ENCODE data around the gene APOO.

APOO gene

DNA sequence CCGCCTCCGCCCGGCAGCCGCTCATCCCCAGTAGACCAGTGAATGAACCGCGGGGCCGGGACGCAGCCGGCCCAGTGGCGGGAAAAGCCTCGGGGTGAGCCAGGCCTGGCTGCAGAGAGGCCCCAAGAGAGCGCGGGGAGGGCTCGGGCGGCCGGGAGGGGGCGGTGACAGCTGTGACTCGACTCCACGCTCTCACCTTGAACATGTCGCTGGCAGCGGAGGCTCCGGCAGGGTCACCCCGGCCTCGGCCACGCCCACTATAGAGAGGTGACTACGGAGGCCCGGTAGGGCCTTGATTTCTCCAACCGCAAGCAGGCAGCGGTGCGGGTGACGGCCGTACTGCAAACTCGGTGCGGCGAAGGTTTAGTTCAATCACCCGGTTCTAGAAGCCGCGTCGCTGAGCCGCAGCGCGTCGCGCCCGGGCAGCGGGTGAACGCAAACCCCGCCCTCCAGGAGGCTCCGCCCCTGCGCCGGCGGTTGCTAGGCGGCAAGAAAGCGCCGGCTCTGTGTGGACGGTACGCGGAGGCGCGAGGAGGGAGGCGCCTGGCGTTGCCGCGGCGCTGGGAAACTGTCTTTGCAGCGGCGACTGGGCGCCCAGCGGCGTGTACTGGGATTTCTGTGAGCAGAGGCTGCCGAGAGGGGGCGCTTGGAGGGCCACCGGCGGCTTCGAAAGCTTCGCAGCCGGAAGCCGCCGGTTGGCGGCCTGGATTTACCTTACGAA, at the start of gene APOO, which contains the start of gene CXorf58:
Gene APOO (minus strand): TSS at position 441 of the 721 bp plus-strand sequence. CDS start 236 bp downstream, at position 205.
Gene CXorf58 (plus strand): TSS at position 509 of the 721 bp plus-strand sequence. CDS start 2,297 bp downstream, outside the sequence.
- peak; percentile 96 for DNase-seq

DNA sequence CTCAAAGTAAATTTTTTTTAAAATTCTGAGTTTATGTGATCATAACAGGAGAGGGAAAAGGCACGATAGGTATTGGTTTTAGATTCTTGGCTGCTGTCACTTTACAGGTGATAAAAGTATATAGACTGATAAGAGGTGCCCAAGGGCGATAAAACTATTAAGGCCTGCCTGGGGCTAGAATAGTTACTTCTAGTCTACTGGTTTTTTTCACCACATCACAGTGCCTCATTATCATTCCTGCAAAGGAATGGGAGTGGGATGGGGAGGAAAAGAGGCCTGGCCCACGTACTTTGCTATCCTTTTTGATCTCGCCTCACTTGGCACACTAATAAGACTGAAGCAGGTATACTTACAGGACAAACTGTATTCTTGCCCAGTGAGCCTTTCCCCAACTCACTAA, 46.7 kb upstream of the APOO start:
- no peak for DNase-seq

DNA sequence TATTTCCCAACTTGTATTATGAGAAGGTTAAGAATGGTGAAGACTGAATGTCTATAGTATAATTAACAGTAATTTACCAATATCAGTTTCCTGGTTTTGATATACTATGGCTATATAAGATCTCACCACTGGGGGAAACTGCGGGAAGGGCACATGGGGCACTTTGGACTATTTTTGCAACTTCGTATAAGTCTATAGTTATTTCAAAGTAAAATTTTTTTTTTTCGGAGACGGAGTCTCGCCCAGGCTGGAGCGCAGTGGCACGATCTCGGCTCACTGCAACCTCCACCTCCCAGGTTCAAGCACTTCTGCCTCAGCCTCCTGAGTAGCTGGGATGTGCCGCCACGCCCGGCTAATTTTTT, 46.2 kb upstream of the APOO start:
- peak; percentile 55 for DNase-seq

GRCh38 chrX:23952984-23953907, 45.5 kb upstream of the APOO start:
- DNase-seq, result peak; percentile 87

- peak; percentile 46 for DNase-seq
These were observed 44.7 kb upstream of the APOO start for GRCh38 chrX:23952391-23952790.

GRCh38 chrX:23945206-23945605, 37.5 kb upstream of the APOO start:
- no peak for DNase-seq

- DNase-seq, result no peak
These were observed 36.5 kb upstream of the APOO start for GRCh38 chrX:23944234-23944633.

GRCh38 chrX:23939203-23939602, 31.5 kb upstream of the APOO start:
- no peak for DNase-seq

- no peak for DNase-seq
These were observed 31.0 kb upstream of the APOO start for GRCh38 chrX:23938690-23939089.

GRCh38 chrX:23937100-23937499, 29.4 kb upstream of the APOO start:
- DNase-seq, result no peak

GRCh38 chrX:23936180-23936579, 28.4 kb upstream of the APOO start:
- DNase-seq, result no peak

DNA sequence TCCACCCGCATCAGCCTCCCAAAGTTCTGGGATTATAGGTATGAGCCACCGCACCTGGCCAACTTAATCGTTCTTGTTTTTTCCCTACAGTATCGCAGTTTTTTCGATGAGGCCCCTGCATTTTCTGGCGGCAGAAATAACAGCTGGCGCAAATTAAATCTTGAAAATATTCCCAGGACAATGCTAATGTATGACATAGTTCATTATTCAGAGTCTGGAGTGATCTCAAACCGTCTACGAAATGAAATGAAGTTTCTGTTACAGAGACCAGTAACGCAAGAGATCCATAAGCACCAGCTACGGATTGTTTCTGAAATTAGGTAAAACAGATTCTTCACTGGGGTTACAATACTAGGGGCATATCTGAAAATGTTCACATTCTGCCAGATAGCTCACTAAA, 27.4 kb upstream of the APOO start:
- DNase-seq, result no peak

DNA sequence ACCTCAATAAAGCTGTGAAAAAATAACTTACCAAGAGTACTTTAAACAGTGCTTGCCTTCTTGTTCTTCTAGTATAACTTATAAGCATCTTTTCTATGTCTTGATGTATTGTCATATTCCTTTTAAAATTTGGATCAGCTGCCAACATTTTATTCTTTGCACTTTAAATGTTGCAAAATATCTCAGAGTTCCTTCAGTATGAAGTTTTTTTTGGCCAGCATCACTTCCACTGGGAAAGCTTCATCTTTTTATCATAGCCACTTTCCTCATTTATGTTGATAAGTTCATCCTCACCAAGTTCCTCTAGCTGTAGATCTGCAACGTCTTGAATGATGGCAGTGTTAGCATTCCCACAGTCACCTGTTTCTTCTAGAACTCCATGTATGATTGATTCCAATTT, 24.3 kb upstream of the APOO start:
- DNase-seq, result no peak

DNA sequence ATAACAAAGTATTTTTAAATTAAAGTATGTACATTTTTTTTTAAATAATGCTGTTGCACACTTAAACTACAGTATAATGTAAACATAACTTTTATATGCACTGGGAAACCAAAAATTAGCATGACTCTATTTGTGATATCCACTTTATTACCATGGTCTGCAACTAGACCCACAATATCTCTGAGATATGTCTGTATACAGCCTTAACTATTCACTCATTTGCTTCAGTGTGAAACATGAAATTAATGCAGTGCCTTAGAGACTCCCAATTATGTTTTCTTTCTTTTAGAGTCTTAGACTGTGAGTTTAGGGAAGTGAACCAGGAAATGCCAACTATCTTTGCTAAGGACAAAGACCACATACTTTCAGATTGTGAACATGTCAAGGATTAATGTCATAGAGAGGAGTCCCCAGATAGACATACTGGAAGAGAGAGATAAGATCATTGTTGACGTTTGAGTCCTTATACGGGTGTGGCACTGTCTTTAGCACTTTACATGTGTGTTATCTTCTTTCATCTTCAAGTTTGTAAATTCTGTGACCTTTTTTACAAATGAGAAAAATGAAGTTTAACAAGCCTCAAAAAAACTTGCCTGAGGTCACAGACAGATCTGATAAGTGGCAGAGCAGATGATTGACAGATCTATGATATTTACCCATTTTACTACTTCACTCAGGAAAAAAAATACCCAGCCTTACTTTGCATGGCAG, 23.3 kb upstream of the APOO start:
- peak; percentile 65 for DNase-seq

GRCh38 chrX:23926015-23926414, 18.3 kb upstream of the APOO start:
- no peak for DNase-seq

GRCh38 chrX:23919706-23920320, 12.1 kb upstream of the APOO start:
- no peak for DNase-seq

DNA sequence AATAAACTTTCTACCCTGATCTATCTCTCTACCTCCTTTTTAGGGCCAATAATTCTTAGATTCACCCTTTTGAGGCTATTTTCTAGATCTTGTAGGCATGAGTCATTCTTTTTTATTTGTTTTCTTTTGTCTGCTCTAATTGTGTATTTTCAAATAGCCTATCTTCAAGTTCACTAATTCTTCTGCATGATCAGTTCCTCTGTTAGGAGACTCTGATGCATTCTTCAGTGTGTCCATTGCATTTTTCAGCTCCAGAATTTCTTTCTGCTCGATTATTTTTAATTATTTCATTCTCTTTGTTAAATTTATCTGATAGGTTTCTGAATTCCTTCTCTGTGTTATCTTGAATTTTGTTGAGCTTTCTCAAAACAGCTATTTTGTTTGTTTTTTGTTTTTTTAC, 11.4 kb upstream of the APOO start:
- DNase-seq, result no peak

- peak; percentile 13 for DNase-seq
These were observed 3.5 kb upstream of the APOO start for GRCh38 chrX:23911126-23911835.

GRCh38 chrX:23908219-23909004, 674 bp upstream of the APOO start:
- DNase-seq, result peak; percentile 48

DNA sequence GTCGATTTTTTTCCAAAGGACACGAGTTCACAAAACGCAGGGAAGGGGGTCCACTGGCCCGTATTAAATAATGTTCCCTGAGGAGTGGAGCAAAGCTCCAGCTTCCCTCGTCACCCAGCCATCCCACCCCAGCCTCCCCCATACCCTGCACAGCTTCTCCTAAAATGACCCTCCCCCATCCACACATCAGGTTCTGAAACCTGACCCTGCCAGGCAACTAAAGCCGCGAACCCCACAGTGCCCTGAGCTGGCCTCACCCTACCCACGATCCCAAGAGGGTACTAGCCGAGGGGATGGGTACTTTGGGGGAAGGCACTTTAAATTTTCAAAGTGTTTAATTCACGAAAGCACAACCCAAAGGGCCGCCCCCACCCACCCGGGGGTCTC, 634 bp downstream of the APOO start:
- DNase-seq, result peak; percentile 42

DNA sequence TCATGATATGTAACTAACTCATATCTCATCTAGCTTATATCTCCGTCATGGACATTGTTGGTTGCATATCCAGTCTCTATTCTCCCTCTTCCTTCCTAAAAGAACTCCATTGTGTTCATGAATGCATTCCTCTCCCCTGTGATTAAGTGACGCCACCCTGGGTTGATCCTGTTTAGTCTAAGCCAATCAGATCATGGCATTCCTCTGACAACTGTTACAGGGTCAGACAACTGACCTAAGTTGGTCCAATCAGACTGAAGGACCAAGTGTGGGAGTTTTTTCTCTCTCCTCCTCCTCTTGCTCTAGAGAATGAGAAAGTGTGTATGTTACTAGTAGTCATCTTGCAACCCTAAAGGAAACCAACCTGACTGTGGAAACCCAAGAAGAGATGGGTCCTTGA, 3.6 kb downstream of the APOO start:
- no peak for DNase-seq

All from OCI-M1 (cell line).